ELF-1 (cell line): Measurements from ENCODE around the gene CRYBB2.
"Not testable (repeated sequence)": the region's sequence is repeated elsewhere in the genome, so short reads cannot be mapped to it uniquely, and the experiment has no call there.

Experiments used
- DNase-seq: peaks from one replicate; pipeline ENCODE4 v3.0.0-alpha.2; 2016; ENCODE audit warnings: low read depth, low spot score

CRYBB2 gene

GRCh38 chr22:25199731-25200520, 19.5 kb upstream of the CRYBB2 start, which contains the start of gene CRYBB3:
Gene CRYBB3, plus strand, starts transcription at chr22:25199858. Its CDS starts 1,539 bp downstream, at chr22:25201397.
- DNase-seq = peak; percentile 8

- no peak for DNase-seq
These were observed 18.5 kb upstream of the CRYBB2 start for GRCh38 chr22:25200967-25201366.

- no peak for DNase-seq
These were observed 17.7 kb upstream of the CRYBB2 start for GRCh38 chr22:25201557-25202273.

GRCh38 chr22:25202290-25202921, 17.0 kb upstream of the CRYBB2 start:
- DNase-seq = peak; percentile 84

- DNase-seq = no peak
These were observed 16.4 kb upstream of the CRYBB2 start for GRCh38 chr22:25203082-25203481.

- not testable (repeated sequence) for DNase-seq
These were observed 14.9 kb upstream of the CRYBB2 start for GRCh38 chr22:25204547-25204946.

GRCh38 chr22:25205847-25206246, 13.6 kb upstream of the CRYBB2 start:
- no peak for DNase-seq

- DNase-seq = no peak
These were observed 12.4 kb upstream of the CRYBB2 start for GRCh38 chr22:25206998-25207397.

DNA sequence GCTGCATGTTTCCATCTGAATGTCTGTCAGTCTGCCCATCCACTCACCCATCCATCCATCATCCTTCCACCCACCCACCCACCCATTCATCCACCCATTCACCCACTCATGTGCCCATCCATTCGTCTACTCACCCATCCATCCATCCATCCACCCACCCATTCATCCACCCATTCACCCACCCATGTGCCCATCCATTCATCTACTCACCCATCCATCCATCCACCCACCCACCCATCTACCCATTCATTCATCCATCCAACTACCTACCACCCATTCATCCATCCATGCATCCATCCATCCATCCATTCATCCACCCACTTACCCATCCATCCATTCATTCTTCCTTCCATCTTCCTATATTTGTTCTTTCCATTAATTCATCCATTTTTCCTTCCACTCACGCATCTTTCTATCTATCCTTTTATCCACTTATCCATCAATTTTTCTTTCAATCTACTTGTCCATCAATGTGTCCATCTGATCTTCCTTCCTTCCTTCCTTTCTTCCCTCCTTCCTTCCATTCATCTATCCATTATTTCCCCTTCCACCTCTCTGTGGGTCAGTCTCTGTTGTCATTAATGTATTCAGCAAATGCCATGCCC, 11.8 kb upstream of the CRYBB2 start:
- DNase-seq = no peak

DNA sequence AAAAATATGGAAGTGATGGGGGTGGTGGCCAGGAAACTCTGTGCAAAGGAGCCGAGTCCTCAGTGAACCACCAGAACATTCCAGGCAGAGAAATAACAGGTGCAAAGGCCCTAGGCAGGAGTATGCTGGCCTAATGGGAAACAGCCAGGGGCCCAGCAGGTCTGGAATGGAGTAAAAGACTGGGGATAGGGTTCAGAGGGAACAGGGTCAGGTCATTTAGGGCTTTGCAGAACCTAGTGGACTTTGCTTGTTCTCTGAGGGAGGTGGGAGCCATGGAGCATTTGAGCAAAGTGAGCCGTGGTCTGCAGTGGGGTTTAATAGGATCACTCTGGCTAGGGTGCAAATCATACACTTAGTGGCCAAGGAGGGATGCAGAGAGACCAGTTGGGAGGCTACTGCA, 11.1 kb upstream of the CRYBB2 start:
- DNase-seq = no peak

DNA sequence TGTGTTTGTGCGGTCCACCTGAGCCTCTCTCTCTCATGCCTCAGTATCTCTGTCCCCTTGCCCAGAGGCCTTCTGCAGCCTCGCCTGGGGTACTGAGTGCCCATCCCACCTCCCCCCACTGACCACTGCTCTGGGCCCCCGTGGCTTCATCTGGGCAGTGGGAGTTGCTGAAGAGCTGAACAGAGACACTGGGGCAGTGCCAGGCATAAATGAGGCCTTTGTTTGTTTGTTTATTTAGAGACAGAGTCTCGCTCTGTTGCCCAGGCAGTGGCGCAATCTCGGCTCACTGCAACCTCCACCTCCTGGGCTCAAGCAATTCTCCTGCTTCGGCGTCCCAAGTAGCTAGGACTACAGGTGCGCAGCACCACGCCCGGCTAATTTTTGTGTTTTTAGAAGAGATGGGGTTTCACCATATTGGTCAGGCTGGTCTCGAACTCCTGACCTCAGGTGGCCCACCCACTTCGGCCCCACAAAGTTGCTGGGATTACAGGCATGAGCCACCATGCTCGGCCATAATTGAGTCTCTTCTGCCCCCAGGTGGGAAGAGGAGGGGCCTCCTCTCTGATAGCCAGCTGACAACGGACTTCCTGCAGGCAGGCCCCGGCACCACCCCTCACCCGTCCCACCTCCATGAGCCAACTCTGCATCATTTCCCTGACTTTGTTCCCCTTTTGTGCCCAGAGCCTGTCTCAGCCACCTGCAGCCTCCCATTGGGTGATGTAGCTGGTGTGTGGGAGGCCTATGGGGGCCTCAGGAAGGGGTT, 10.5 kb upstream of the CRYBB2 start:
- peak; percentile 29 for DNase-seq

DNA sequence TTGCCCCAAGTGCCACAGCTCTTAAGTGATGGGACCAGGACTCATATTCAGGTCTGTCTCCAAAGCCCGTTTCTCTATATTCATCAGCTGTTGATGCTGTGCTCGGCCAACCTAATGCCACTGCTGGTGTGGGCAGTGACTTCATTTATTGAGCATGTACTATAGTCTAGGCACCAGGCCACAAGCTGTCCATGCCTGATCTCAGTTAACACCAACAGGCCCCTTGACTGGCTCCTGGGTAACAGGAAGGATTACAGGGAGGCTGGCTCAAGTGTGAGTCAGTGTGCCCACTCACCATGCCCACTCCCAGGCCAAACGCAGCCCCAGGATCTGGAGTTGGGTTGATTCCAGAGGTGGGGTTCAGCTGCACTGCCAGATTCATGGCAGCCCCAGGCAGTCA, 8.6 kb upstream of the CRYBB2 start:
- DNase-seq = no peak

DNA sequence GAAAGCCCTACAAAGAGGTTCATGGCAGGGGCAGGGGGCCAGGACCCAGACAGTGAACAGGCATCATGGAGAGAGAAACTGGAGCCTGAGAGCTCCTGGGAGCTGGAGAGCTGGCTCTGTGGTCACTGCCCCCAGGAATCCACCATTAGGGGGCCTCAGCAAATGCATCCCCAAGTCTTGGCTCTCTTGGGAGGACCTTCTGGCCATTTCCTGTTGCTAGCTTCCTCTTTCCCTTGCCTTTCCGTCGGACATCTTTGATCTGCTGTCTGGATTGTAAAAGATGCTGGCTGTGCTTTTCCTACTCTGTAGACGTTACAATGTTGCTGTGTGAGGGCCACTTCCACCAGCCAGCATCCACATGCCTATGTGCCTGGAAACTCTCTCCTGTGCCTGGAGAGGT, 7.1 kb upstream of the CRYBB2 start:
- DNase-seq = no peak

GRCh38 chr22:25213221-25213620, 6.2 kb upstream of the CRYBB2 start:
- no peak for DNase-seq

GRCh38 chr22:25216230-25216629, 3.2 kb upstream of the CRYBB2 start:
- no peak for DNase-seq

- DNase-seq = no peak
These were observed 556 bp downstream of the CRYBB2 start for GRCh38 chr22:25219948-25220442.

GRCh38 chr22:25221790-25222189, 2.4 kb downstream of the CRYBB2 start:
- no peak for DNase-seq

- peak; percentile 65 for DNase-seq
These were observed 3.9 kb downstream of the CRYBB2 start for GRCh38 chr22:25223269-25223850.

GRCh38 chr22:25228822-25229221, 9.4 kb downstream of the CRYBB2 start:
- DNase-seq = no peak

GRCh38 chr22:25230760-25231159, 11.3 kb downstream of the CRYBB2 start:
- not testable (repeated sequence) for DNase-seq

GRCh38 chr22:25232301-25232700, 12.9 kb downstream of the CRYBB2 start:
- no peak for DNase-seq
